ENCODE data around the gene FAM131B. TPM values are rescaled to one million over a fixed set of nuclear protein-coding genes. Genes with fewer than 3 reads are reported as not detected.

Gene FAM131B
- total RNA-seq, 1 donor from 2014 or later: under 0.01 TPM

- no peak for DNase-seq (ENCODE audit: low read depth in 2 of 2)
These were observed 21.1 kb upstream of the FAM131B start for GRCh38 chr7:143383642-143383957.

- no peak for DNase-seq (ENCODE audit: low read depth in 2 of 2)
These were observed 20.5 kb upstream of the FAM131B start for GRCh38 chr7:143382791-143383641.

- DNase-seq (ENCODE audit: low read depth in 2 of 2): no peak
These were observed 19.7 kb upstream of the FAM131B start for GRCh38 chr7:143382126-143382790.

GRCh38 chr7:143381427-143382125 lies 19.1 kb upstream of the FAM131B start:
- peak; percentile 80 to 84 for DNase-seq (ENCODE audit: low read depth in 2 of 2)

GRCh38 chr7:143380646-143381426 lies 18.3 kb upstream of the FAM131B start, which contains the start of gene ZYX:
ZYX (plus strand) TSS chr7:143381345; CDS start chr7:143381572, 227 bp downstream.
- peak; percentile 96 to 98 for DNase-seq (ENCODE audit: low read depth in 2 of 2)

GRCh38 chr7:143380260-143380645 lies 17.7 kb upstream of the FAM131B start:
- DNase-seq (ENCODE audit: low read depth in 2 of 2): peak; percentile 86 to 89

- no peak for DNase-seq (ENCODE audit: low read depth in 2 of 2)
These were observed 17.2 kb upstream of the FAM131B start for GRCh38 chr7:143379611-143380259.

GRCh38 chr7:143376396-143376795 lies 13.9 kb upstream of the FAM131B start:
- DNase-seq (ENCODE audit: low read depth in 2 of 2): no peak

- DNase-seq (ENCODE audit: low read depth in 2 of 2): peak in 1 of 2 donors; percentile 35
These were observed 13.0 kb upstream of the FAM131B start for GRCh38 chr7:143375298-143376034.

- DNase-seq (ENCODE audit: low read depth in 2 of 2): no peak
These were observed 12.0 kb upstream of the FAM131B start for GRCh38 chr7:143374561-143374960.

- DNase-seq (ENCODE audit: low read depth in 2 of 2): no peak
These were observed 10.8 kb upstream of the FAM131B start for GRCh38 chr7:143373255-143373794.

- DNase-seq (ENCODE audit: low read depth in 2 of 2): peak; percentile 35 to 64
These were observed 9.6 kb upstream of the FAM131B start for GRCh38 chr7:143372070-143372469.

- no peak for DNase-seq (ENCODE audit: low read depth in 2 of 2)
These were observed 7.5 kb upstream of the FAM131B start for GRCh38 chr7:143369678-143370651.

GRCh38 chr7:143368387-143368786 lies 5.9 kb upstream of the FAM131B start:
- DNase-seq (ENCODE audit: low read depth in 2 of 2): no peak

- no peak for DNase-seq (ENCODE audit: low read depth in 2 of 2)
These were observed 5.5 kb upstream of the FAM131B start for GRCh38 chr7:143367972-143368371.

- no peak for DNase-seq (ENCODE audit: low read depth in 2 of 2)
These were observed 764 bp upstream of the FAM131B start for GRCh38 chr7:143363016-143363937.

GRCh38 chr7:143361552-143362130 lies 872 bp downstream of the FAM131B start:
- no peak for DNase-seq (ENCODE audit: low read depth in 2 of 2)
